Stimulated activated CD4-positive, alpha-beta T cell treated with anti-CD3 and anti-CD28 coated beads, Interleukin-2, amount 100 ng/mL, for 24 hours (primary cell): Measurements from ENCODE around the gene MRPS23.

Experiments
- DNase-seq, 2 donors: peaks; one replicate each; pipeline ENCODE4 v3.0.0-alpha.2; 2020

The MRPS23 gene

GRCh38 chr17:57834146-57834741, 15.6 kb downstream of the MRPS23 start:
- DNase-seq = no peak

DNA sequence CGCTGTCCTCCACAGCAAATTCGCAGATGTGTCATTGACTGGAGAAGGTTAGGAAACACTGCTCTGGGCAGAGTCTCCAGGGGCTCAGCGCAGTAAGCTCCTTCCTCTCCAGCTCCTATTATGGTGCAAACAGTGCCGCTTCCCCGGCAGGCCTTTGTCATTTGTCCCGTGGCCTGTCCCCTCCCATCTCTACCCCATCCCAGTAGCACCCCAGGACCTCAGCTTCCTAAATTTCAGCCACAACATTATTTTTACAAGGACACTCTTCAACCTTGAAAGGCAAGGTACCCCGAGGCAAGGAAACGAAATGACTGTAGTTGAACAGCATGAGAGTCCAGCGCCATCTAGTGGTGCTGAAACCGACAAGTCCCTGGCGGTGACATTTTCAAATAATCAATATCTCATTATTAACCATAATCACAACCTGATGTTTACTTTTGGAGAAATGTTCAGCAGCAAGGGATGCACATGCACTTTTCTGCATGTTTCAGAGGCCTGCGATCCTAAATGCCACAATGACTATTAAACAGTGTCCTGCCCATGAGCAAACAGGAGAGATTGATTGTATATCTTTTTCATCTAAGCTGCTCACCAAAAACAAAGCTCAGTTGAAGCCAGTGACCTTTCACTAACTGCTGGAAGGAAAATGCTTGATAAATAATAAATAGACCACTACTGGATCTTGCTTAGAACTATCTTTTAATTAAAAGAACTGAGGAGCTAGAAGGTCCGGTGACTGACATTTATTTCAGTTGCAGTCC, 16.5 kb downstream of the MRPS23 start:
- DNase-seq = peak; percentile 73 to 77

GRCh38 chr17:57832314-57833178, 17.3 kb downstream of the MRPS23 start:
- no peak for DNase-seq

GRCh38 chr17:57830880-57831279, 19.0 kb downstream of the MRPS23 start:
- DNase-seq = no peak

DNA sequence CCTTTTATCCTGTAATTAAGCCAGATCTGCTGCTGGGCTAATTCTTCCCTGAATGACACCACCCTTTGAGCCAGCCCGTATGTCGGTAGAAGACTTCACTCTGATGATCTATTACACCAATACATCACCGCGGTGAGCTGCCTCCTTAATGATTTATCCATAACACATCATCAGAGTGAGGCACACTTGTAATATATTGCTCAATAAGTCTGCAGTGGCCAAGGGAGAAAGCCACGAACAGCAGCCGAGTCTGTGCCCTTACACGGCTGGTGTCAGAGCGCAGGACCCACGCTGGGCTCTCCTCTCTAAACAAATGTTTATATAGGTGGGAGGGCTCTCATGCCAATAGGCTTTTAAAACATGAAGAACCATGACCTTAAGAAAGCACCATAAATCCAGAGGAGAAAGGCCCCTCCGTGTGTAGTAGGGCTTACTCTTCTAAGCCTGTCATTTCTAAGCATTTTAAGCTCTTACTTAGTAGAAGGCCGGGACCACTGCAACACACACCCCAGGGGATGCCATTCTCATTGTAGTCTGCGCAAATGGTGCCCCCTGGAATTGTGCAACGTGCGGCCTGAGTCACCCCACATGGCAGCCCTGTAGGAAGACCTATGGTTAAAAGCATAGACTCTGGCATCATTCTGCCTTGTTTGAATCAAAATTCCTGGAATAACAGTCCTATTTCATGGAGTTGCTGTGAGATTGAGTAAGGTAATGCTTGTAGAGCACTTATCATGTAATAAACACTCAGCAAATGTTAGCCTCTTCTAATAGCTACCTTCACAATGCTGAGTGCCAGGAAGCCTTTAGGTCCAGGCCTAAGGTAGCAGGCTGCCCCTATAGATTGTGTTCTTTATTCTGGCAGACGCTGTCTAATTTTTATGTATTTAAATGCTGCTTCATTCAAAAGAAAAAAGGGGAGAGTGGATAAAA, 26.1 kb downstream of the MRPS23 start:
- no peak for DNase-seq

DNA sequence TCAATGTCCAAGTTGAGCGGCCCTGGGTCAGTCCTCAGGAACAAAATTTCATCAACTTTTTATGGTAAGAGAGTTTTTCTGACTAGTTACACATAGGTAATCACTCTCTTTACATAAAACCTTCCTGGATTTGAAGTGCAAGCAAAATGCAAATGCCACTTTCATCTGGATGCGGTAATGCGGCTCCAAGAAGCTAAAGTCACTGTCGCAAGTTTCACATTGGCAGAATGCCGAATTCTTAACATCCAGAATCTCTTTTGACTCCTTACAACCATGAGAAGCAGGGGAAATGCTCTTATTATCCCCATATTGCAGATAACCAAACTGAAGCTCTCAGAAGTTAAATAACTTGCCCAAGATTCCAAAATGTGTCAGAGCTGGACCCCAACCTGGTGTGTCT, 30.0 kb downstream of the MRPS23 start:
- DNase-seq = no peak

DNA sequence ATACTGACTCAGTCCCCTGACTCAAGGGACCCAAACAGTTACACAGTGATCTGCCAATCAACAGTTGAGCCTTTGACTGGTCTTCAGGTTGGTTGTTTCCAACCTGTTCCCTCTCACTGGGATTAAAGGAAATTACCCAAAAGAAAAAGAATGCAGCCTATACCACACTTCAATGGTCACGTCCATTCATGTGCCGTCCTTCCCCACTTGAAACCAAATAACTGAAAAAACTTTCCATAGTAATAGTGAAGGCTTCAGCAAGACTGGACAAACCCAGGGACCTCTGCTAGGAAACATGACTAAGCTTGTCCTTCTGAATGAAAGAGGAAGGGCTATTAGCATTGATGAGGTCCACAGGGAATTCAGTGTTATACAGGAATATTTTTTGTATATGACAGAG, 30.6 kb downstream of the MRPS23 start:
- no peak for DNase-seq

GRCh38 chr17:57818066-57818465, 31.8 kb downstream of the MRPS23 start:
- DNase-seq = no peak

DNA sequence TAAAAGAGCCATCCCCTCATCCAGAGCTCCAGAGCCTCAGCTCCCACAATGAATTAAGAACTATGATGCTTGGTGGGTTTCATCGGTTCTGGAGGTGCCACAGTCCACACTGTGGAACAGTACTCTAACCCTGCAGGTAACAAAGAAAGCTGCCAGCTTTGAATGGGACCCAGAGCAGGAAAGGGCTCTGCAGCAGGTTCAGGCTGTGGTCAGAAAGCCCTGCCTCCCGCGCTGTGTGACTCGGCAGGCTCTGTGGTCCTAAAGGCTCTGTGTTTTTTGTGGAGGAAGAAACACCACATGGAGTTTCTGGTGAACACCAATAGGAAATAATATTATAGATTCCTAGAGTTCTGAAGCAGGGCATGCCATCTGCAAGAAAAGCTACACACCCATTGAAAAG, 32.5 kb downstream of the MRPS23 start:
- no peak for DNase-seq

- DNase-seq = no peak
Measured at GRCh38 chr17:57814421-57814820, 35.4 kb downstream of the MRPS23 start.

DNA sequence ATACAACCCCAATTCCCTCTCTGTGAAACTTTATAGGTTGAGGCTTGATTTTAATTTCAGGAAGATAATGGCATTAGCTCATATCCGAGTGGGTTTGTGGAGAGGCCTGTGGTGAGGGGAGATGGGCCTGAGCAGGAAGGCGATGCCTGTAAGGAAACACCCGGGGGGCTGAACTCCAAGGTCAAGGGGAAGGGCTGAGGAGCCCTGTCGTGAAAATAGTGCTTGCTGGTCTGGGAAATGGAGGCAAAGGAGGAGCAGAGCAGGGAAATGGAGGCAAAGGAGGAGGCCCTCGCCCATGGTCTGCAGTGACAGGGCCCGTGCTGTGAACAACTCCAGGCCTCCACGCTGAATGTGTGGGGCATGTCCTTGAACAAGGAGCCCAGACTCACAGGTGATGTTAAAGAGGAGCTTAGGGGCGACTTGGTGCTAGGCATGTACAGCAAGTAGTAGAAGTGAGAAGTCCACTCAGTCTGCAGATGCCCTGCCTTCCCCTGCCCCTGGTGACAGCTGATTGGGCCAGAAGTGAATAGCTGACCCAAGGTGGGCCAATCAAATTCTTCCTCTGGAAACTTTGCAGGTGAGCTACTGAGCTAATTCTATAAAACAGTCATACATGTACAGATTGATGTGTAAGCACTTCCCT, 38.1 kb downstream of the MRPS23 start:
- no peak for DNase-seq

DNA sequence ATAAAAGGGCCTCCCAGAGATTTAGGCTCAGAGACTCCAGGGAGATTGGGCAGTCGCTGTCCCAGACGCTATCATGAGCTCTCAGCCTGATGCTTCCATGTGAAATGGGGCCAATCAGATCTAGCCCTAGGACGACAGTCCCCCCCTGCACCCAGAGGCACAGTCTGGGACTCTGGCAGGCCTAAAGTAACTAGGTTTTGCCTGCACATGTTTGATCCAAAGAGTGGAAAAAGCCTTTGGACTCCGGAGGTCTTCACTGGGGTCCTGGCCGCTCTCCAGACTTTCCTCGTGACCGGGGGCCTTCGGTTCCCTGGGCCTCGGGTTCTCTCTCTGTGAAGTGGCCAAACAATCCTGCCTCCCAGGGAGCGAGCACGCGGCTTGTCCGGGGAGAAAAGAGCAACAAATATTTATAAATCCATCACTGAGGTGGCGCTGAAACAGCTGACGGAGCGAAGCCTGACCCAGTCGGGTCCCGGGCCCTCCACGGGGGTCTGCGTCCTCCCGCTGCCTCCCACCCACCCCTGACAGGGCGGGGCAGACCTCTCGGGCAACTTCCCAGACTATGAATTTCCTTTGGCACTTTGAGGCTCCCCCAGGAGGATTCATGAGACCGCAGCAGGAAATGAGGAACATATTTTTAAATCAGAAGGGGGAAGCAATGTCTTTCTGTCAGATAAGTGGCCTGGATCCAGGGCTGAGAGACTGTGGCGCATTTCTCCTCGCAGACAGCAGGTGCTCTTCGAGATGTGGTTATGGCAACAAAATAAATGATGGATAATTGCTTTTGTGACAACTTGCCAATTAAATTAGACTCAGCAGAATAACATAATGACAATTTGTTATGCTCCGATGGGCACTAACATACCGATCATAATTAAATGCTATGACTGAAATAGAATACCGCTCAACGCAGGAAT, 38.9 kb downstream of the MRPS23 start:
- no peak for DNase-seq

- no peak for DNase-seq
Measured at GRCh38 chr17:57809879-57810278, 40.0 kb downstream of the MRPS23 start.

GRCh38 chr17:57808882-57809281, 41.0 kb downstream of the MRPS23 start:
- DNase-seq = no peak

- DNase-seq = no peak
Measured at GRCh38 chr17:57806167-57806830, 43.5 kb downstream of the MRPS23 start.

DNA sequence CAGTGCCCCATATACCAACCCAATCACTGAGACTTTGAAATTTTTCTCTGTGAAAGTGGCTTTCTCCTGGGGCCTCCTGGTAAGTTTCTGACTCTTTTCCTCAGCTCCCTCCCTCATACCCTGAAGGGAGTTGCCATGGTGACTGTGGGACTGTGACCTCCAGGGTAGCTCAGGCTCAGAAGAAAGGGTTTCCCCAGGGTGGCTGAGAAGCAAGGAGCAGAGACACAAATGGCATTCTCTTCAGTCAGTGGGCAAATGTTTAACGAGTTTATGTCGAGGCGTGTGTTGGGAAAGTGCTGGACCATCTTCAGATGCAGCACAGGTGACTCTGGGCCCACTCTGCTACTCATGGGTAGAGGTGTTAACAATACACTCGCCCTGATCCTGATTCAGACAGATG, 46.8 kb downstream of the MRPS23 start:
- DNase-seq = no peak

DNA sequence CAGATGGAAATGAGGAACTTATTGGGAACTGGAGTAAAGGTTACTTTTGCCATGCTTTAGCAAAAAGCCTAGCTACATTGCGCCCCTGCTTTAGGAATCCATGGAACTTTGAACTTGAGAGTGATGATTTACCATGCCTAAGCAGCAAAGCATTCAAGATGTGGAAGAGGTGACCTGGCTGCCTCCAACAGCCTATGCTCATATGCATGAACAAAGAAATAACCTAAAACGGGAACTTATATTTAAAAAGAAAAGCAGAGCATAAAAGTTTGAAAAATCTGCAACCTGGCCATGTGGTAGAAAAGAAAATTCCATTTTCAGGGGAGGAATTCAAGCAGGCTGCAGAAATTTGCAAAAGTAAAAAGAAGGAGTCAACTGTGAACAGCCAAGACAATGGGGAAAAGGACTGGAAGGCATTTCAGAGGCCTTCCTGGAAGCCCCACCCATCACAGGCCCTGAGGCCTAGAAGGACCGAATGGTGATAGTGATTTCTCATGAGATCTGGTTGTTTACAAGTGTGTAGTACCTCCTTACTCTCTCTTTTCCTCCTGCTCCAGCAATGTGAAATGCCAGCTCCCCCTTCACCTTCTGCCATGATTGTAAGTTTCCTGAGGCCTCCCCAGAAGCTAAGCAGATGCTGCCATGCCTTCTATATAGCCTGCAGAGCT, 48.7 kb downstream of the MRPS23 start:
- DNase-seq = no peak

DNA sequence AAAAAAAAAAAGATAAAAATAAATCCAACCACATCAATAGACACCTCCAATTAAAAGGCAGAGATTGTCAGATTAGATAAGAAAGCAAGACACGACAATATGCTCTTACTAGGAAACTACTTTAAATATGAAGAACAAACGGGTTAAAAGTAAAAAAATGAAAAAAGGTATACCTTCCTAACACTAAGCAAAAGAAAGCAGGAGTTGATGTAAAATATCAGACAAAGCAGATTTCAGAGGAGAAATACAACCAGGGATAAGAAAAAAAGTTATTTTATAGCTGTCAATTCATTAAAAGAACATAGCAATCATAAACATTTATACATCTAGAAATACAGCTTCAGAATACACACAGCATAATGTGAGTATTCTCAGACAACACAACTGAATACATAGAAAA, 55.0 kb downstream of the MRPS23 start:
- no peak for DNase-seq

GRCh38 chr17:57788725-57789124, 61.1 kb downstream of the MRPS23 start:
- no peak for DNase-seq

DNA sequence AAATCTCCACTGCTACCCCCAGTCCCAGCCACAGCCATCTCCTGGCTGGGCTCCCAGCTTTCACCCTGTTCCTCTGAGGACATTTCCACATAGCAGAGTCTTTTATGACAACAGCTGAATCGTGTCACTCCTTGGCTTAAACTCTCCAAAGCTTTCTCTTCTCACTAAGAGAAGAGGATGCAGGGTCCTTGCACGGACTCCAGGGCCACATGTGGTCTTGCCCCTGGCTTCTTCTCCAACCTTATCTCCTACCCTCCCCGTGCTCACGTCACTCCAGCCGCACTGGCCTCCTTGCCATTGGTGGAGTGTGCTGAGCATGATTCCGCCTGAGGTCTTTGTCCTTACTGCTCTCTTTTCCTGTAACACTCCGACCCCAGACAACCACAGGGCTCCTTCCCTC, 64.8 kb downstream of the MRPS23 start:
- no peak for DNase-seq
